SK-N-SH (cell line): ENCODE results near the gene PSMB8.

Experiments
- EP300 ChIP-seq, 2 experiments: IDR thresholded peaks; 2 replicates each; pipeline versions ENCODE4 v1.4.0 to v1.6.1; 2012; ENCODE audit warnings: borderline replicate concordance in 1 of 2, low read depth in 1 of 2, low read length in 1 of 2
- EZH2phosphoT487 ChIP-seq: fragments of 200-600 bp; sonication (generic); IDR thresholded peaks from 2 replicates; pipeline ENCODE4 v1.6.1; 2017; ENCODE audit warnings: low read depth, mixed run types, mild to moderate bottlenecking, antibody characterized with exemption, moderate library complexity, borderline replicate concordance
- GATA2 ChIP-seq: sonication (generic); formaldehyde crosslinking; IDR thresholded peaks from 2 replicates; pipeline ENCODE4 v1.5.0; 2020; ENCODE audit warnings: mild to moderate bottlenecking, missing genetic modification reagents
- NRF1 ChIP-seq: IDR thresholded peaks from 2 replicates; pipeline ENCODE4 v1.6.1; 2012; ENCODE audit warnings: low read depth, mild to moderate bottlenecking, low read length
- POLR2AphosphoS5 ChIP-seq: IDR thresholded peaks from 2 replicates; pipeline ENCODE4 v1.6.1; 2012; ENCODE audit warnings: low read depth, low read length
- RAD21 ChIP-seq: IDR thresholded peaks from 2 replicates; pipeline ENCODE4 v1.6.1; 2012; ENCODE audit warnings: mild to moderate bottlenecking, low read length
- RFX5 ChIP-seq: IDR thresholded peaks from 2 replicates; pipeline ENCODE4 v1.6.1; 2012; ENCODE audit warnings: mild to moderate bottlenecking, improper control_type of control experiment, low read length
- SIN3A ChIP-seq: IDR thresholded peaks from 2 replicates; pipeline ENCODE4 v1.6.1; 2012; ENCODE audit warnings: low read depth, mild to moderate bottlenecking, low read length, moderate library complexity, borderline replicate concordance
- SMC3 ChIP-seq: IDR thresholded peaks from 2 replicates; pipeline ENCODE4 v1.6.1; 2012; ENCODE audit warnings: low read depth, low read length, improper control_type of control experiment
- TEAD4 ChIP-seq: IDR thresholded peaks from 2 replicates; pipeline ENCODE4 v1.4.0; 2012; ENCODE audit warnings: mild to moderate bottlenecking, borderline replicate concordance; ENCODE audit not compliant: insufficient read depth
- USF1 ChIP-seq: IDR thresholded peaks from 2 replicates; pipeline ENCODE4 v1.4.0; 2012; ENCODE audit warnings: low read depth, borderline replicate concordance
- TF ChIP-seq, protein P1 (sequence below): fragments of 200-600 bp; sonication (generic); IDR thresholded peaks from 2 replicates; pipeline ENCODE4 v1.6.1; 2017; ENCODE audit warnings: antibody characterized with exemption, mild to moderate bottlenecking, moderate library complexity
- TF ChIP-seq, protein P2 (sequence below): fragments of 150-350 bp; IDR thresholded peaks from 2 replicates; pipeline ENCODE4 v1.6.1; 2016; ENCODE audit warnings: mild to moderate bottlenecking, low read depth, low read length
- TF ChIP-seq, protein P3 (sequence below): fragments of 150-350 bp; IDR thresholded peaks from 2 replicates; pipeline ENCODE4 v1.6.1; 2017; ENCODE audit warnings: antibody characterized with exemption, low read length, low read depth, borderline replicate concordance

DNA sequence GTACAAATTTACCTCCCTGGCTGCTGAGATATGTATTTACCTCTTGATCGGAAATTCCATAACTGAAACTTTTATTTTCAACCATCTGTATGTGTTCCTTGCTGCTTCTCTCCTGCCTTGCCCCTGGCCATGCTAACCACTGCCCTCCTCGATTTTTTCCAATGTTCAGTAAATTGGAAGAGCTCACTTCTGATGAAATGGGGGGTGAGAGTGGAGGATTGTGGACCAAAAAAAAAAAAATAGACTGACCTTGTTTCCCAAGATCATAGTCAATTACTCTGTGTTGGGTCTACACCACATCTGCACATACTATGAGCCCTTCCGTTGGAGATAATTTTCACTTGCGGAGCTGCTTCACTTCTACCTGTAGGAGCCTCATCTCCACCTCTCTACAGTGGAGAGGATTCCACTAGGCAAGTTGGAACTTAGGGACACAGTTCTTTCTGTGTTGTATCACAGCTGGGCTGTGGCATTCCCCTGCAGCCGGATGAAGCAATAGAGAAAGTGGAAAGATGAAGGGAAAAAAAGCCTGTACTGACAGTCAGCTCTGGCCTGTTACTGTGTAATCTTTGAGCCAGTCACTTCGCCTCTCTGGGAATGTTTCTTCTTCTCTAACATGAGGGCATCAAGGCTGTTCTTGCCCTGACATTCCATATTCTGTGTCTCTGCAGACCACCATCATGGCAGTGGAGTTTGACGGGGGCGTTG lies 11.8 kb upstream of the PSMB8 start:
- TF ChIP-seq USF1, result no peak
- TF ChIP-seq SMC3, result no peak
- TF ChIP-seq NRF1, result no peak
- TF ChIP-seq, protein P1, sequence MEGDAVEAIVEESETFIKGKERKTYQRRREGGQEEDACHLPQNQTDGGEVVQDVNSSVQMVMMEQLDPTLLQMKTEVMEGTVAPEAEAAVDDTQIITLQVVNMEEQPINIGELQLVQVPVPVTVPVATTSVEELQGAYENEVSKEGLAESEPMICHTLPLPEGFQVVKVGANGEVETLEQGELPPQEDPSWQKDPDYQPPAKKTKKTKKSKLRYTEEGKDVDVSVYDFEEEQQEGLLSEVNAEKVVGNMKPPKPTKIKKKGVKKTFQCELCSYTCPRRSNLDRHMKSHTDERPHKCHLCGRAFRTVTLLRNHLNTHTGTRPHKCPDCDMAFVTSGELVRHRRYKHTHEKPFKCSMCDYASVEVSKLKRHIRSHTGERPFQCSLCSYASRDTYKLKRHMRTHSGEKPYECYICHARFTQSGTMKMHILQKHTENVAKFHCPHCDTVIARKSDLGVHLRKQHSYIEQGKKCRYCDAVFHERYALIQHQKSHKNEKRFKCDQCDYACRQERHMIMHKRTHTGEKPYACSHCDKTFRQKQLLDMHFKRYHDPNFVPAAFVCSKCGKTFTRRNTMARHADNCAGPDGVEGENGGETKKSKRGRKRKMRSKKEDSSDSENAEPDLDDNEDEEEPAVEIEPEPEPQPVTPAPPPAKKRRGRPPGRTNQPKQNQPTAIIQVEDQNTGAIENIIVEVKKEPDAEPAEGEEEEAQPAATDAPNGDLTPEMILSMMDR, result no peak
- no peak for TF ChIP-seq SIN3A
- no peak for TF ChIP-seq EZH2phosphoT487
- no peak for TF ChIP-seq POLR2AphosphoS5
- TF ChIP-seq, protein P2, sequence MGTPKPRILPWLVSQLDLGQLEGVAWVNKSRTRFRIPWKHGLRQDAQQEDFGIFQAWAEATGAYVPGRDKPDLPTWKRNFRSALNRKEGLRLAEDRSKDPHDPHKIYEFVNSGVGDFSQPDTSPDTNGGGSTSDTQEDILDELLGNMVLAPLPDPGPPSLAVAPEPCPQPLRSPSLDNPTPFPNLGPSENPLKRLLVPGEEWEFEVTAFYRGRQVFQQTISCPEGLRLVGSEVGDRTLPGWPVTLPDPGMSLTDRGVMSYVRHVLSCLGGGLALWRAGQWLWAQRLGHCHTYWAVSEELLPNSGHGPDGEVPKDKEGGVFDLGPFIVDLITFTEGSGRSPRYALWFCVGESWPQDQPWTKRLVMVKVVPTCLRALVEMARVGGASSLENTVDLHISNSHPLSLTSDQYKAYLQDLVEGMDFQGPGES, result no peak
- TF ChIP-seq, protein P3, sequence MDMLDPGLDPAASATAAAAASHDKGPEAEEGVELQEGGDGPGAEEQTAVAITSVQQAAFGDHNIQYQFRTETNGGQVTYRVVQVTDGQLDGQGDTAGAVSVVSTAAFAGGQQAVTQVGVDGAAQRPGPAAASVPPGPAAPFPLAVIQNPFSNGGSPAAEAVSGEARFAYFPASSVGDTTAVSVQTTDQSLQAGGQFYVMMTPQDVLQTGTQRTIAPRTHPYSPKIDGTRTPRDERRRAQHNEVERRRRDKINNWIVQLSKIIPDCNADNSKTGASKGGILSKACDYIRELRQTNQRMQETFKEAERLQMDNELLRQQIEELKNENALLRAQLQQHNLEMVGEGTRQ, result no peak
- TF ChIP-seq GATA2 (CRISPR knock-in tag), result no peak
- TF ChIP-seq RAD21, result no peak
- no peak for TF ChIP-seq EP300 (IDR thresholded peaks at IDR 0.05; ENCODE audit: borderline replicate concordance in 1 of 2, low read depth in 1 of 2, low read length in 1 of 2)
- TF ChIP-seq TEAD4, result no peak
- TF ChIP-seq RFX5, result no peak
